B cell (primary cell): ENCODE data around the gene PTPN22. TPM values are rescaled to one million over a fixed set of nuclear protein-coding genes. Genes with fewer than 3 reads are reported as not detected.

Source experiments
- ATAC-seq: fragments of 200-7000 bp; cut with Tn5 transposase; one replicate; pipeline ENCODE4 v1.10.0; 2021; ENCODE audit warnings: low read depth, mild to moderate bottlenecking, moderate number of reproducible peaks, moderate library complexity
- CTCF ChIA-PET: fragments of 350-600 bp; sonication (Branson Sonifier 250); formaldehyde crosslinking; loops from one replicate; lab custom pipeline; 2021; ENCODE audit warnings: antibody characterized with exemption, inconsistent platforms; lab: Charles Lee
- POLR2A ChIA-PET: fragments of 350-600 bp; sonication (Branson Sonifier 250); formaldehyde crosslinking; loops from one replicate; lab custom pipeline; 2021; ENCODE audit warnings: antibody characterized with exemption; lab: Charles Lee
- DNase-seq: peaks from one replicate; pipeline ENCODE4 v3.0.0; 2013
- H2AFZ ChIP-seq: 2 replicates; pipeline ENCODE4 v1.6.1; 2012; ENCODE audit warnings: mild to moderate bottlenecking, low read depth, low read length; ENCODE audit not compliant: insufficient read depth, poor library complexity, severe bottlenecking
- H3K27ac ChIP-seq, 2 donors: 1 replicate in 1 of 2; 2 replicates in 1 of 2; pipeline ENCODE4 v1.5.1; 2012 to 2013; ENCODE audit warnings: low read length in 2 of 2, mild to moderate bottlenecking in 2 of 2, moderate library complexity in 1 of 2
- H3K27me3 ChIP-seq, 4 experiments: fragments of 200-600 bp in 1 of 4; sonication (generic) in 1 of 4; replicated peaks in 1 of 4; 1 replicate in 2 of 4; 2 replicates in 2 of 4; pipeline versions ENCODE4 v1.6.1 to v1.7.0; 2013 to 2016; ENCODE audit warnings: low read length in 3 of 4, mild to moderate bottlenecking in 2 of 4, mixed read lengths in 1 of 4, moderate library complexity in 1 of 4; ENCODE audit not compliant: insufficient read depth in 4 of 4, control insufficient read depth in 3 of 4; ENCODE audit errors: control extremely low read depth in 1 of 4
- H3K36me3 ChIP-seq, 2 experiments: replicated peaks in 1 of 2; 1 replicate in 1 of 2; 2 replicates in 1 of 2; pipeline versions ENCODE4 v1.6.1 to v1.7.1; 2013; ENCODE audit warnings: low read length in 1 of 2; ENCODE audit not compliant: insufficient read depth in 2 of 2, control insufficient read depth in 1 of 2; ENCODE audit errors: control extremely low read depth in 1 of 2, extremely low read depth in 1 of 2
- H3K4me1 ChIP-seq, 2 donors: fragments of 200-600 bp in 1 of 2; sonication (generic) in 1 of 2; 1 replicate in 1 of 2; 2 replicates in 1 of 2; pipeline versions ENCODE4 v1.5.1 to v1.6.1; 2013 to 2017; ENCODE audit warnings: low read length in 2 of 2; ENCODE audit not compliant: control insufficient read depth in 2 of 2, insufficient read depth in 2 of 2
- H3K4me2 ChIP-seq: replicated peaks from 2 replicates; pipeline ENCODE3; 2012; ENCODE audit warnings: mild to moderate bottlenecking, low read depth, low read length; ENCODE audit not compliant: poor library complexity, severe bottlenecking
- H3K4me3 ChIP-seq, 5 experiments: fragments of 200-600 bp in 1 of 5; sonication (generic) in 1 of 5; 1 replicate in 3 of 5; 2 replicates in 2 of 5; pipeline versions ENCODE4 v1.5.1 to v1.7.0; 2011 to 2016; ENCODE audit warnings: low read length in 4 of 5, mild to moderate bottlenecking in 4 of 5, low read depth in 2 of 5, control low read depth in 1 of 5, moderate library complexity in 1 of 5; ENCODE audit not compliant: insufficient read depth in 1 of 5; ENCODE audit errors: control extremely low read depth in 1 of 5, extremely low read depth in 1 of 5
- H3K79me2 ChIP-seq: fragments of 200-600 bp; sonication (generic); one replicate; pipeline ENCODE4 v1.6.0; 2016; ENCODE audit warnings: low read length; ENCODE audit not compliant: control insufficient read depth, insufficient read depth
- H3K9ac ChIP-seq: fragments of 200-600 bp; sonication (generic); 2 replicates; pipeline ENCODE4 v1.6.1; 2017; ENCODE audit warnings: mild to moderate bottlenecking, low read length, moderate library complexity
- H3K9me3 ChIP-seq, 3 donors: one replicate each; pipeline versions ENCODE4 v1.6.1 to v1.7.1; 2013; ENCODE audit warnings: low read length in 2 of 3; ENCODE audit not compliant: control insufficient read depth in 2 of 3, insufficient read depth in 1 of 3; ENCODE audit errors: control extremely low read depth in 1 of 3
- H4K20me1 ChIP-seq: 2 replicates; pipeline ENCODE4 v1.6.0; 2012; ENCODE audit warnings: mild to moderate bottlenecking, low read length; ENCODE audit not compliant: insufficient read depth, control insufficient read depth, poor library complexity, severe bottlenecking
- H3K27ac Mint-ChIP-seq: one replicate; pipeline ENCODE4 v1.8.0; 2021; ENCODE audit warnings: mixed read lengths
- H3K27me3 Mint-ChIP-seq: one replicate; pipeline ENCODE4 v1.8.0; 2021; ENCODE audit warnings: mixed read lengths
- H3K4me1 Mint-ChIP-seq: one replicate; pipeline ENCODE4 v1.8.0; 2021; ENCODE audit warnings: mixed read lengths
- H3K4me3 Mint-ChIP-seq: one replicate; pipeline ENCODE4 v1.8.0; 2021; ENCODE audit warnings: mixed read lengths
- H3K9me3 Mint-ChIP-seq: one replicate; pipeline ENCODE4 v1.8.0; 2022; ENCODE audit warnings: mixed read lengths; ENCODE audit not compliant: insufficient read depth
- EZH2 ChIP-seq: IDR thresholded peaks from 2 replicates; pipeline ENCODE4 v1.6.1; 2012; ENCODE audit warnings: borderline replicate concordance, low read depth, mild to moderate bottlenecking, moderate library complexity, low read length; ENCODE audit not compliant: insufficient read depth, poor library complexity, severe bottlenecking
- WGBS: methylation state at CpG from one replicate; pipeline ENCODE4 v1.1.5; 2013; ENCODE audit warnings: missing lambda C conversion rate; ENCODE audit not compliant: insufficient coverage; 5-methylcytosine and 5-hydroxymethylcytosine counted together
- intact Hi-C: fragments of 100-400 bp; cut with micrococcal nuclease; formaldehyde crosslinking; loops from one replicate; pipeline ENCODE4 v1.10.0; 2022
- polyA plus RNA-seq: library from polyadenylated mRNA; depleted of rRNA; stranded (reverse); fragments of >200 nt; gene quantifications from 2 replicates; pipeline ENCODE4 v1.2.3, GENCODE V29; 2012
- total RNA-seq, 2 donors: library from RNA; stranded (reverse); fragments of 120-200 nt in 1 of 2; gene quantifications; 1 replicate in 1 of 2; 2 replicates in 1 of 2; pipeline versions ENCODE4 v1.2.3 to v1.2.4, GENCODE V29; 2013 to 2022
- TF ChIP-seq, protein P1 (sequence below): fragments of 200-600 bp; IDR thresholded peaks from one replicate; pipeline ENCODE4 v1.8.0; 2022; ENCODE audit warnings: antibody characterized with exemption, mild to moderate bottlenecking

PTPN22 gene
- total and polyA plus RNA-seq, 2 donors (not counting 1 experiment from before 2014, with no cell fraction given): 14.3 to 37.4 TPM

- Histone ChIP-seq H3K9me3 (no peaks in the 10 kb centered on the region), H4K20me1 (no peaks in the 10 kb centered on the region), H3K79me2 (no peaks in the 10 kb centered on the region), H3K27ac (no peak overlapping the region), H2AFZ (no peak overlapping the region), H3K4me2 (no peak overlapping the region), H3K36me3 (peaks cover 12 to 23% of the 10 kb centered on the region in 2 experiments), H3K27me3 (no peaks in the 10 kb centered on the region), H3K4me1 (no peaks in the 10 kb centered on the region), H3K9ac (no peak overlapping the region), H3K4me3 (no peak overlapping the region)
- ATAC-seq (no peak), DNase-seq (no peak)
- ChIA-PET CTCF (interaction anchor here (0.6 to 3.8 kb wide), 20 partner anchors 20 to 448 kb away, joined by 3 to 80 read pairs (median 5); partner anchors contain the start of genes AP4B1, DCLRE1B, HIPK1 and OLFML3), POLR2A (interaction anchor here (1.6 kb wide), 1 partner anchor 70 kb away, joined by 5 read pairs; the partner anchor contains the start of genes AP4B1 and DCLRE1B)
- Mint-ChIP-seq H3K9me3 (no peaks in the 10 kb centered on the region), H3K4me1 (peaks cover 2% of the 10 kb centered on the region), H3K27me3 (no peaks in the 10 kb centered on the region), H3K4me3 (no peak overlapping the region), H3K27ac (no peak overlapping the region)
- WGBS: 100% methylated on average over 1 of the region's 2 CpGs
- no peak for TF ChIP-seq EZH2
- intact Hi-C loops: loop anchor here (1.0 to 5.0 kb wide), 5 partner anchors 22 to 113 kb away; partner anchors contain the start of genes DCLRE1B, HIPK1, PTPN22 and RSBN1
These were observed 36.8 kb downstream of the PTPN22 start for GRCh38 chr1:113834716-113835115.

- no peak overlapping the region for H3K9ac ChIP-seq
- no peaks in the 10 kb centered on the region for H3K27me3 ChIP-seq
- H3K27ac Mint-ChIP-seq: no peak overlapping the region
- no peak overlapping the region for H3K4me2 ChIP-seq
- intact Hi-C loops: no loop called here
- no CpG with 5 or more reads among the region's 3 CpGs for WGBS
- no peaks in the 10 kb centered on the region for H3K4me1 ChIP-seq
- no peak overlapping the region for H3K4me3 ChIP-seq
- H3K9me3 ChIP-seq: no peaks in the 10 kb centered on the region
- H3K27ac ChIP-seq: no peak overlapping the region
- CTCF ChIA-PET: interaction anchor here (1.0 kb wide), 1 partner anchor 101 kb away, joined by 3 read pairs; no protein-coding TSS in a partner anchor
- no peaks in the 10 kb centered on the region for H3K4me1 Mint-ChIP-seq
- no peaks in the 10 kb centered on the region for H3K79me2 ChIP-seq
- H4K20me1 ChIP-seq: no peaks in the 10 kb centered on the region
- no peaks in the 10 kb centered on the region for H3K27me3 Mint-ChIP-seq
- peaks cover 6 to 20% of the 10 kb centered on the region in 2 experiments for H3K36me3 ChIP-seq
- no peaks in the 10 kb centered on the region for H3K9me3 Mint-ChIP-seq
- no peak for DNase-seq
- POLR2A ChIA-PET: no interaction called here
- no peak overlapping the region for H3K4me3 Mint-ChIP-seq
- H2AFZ ChIP-seq: no peak overlapping the region
- TF ChIP-seq, protein P1, sequence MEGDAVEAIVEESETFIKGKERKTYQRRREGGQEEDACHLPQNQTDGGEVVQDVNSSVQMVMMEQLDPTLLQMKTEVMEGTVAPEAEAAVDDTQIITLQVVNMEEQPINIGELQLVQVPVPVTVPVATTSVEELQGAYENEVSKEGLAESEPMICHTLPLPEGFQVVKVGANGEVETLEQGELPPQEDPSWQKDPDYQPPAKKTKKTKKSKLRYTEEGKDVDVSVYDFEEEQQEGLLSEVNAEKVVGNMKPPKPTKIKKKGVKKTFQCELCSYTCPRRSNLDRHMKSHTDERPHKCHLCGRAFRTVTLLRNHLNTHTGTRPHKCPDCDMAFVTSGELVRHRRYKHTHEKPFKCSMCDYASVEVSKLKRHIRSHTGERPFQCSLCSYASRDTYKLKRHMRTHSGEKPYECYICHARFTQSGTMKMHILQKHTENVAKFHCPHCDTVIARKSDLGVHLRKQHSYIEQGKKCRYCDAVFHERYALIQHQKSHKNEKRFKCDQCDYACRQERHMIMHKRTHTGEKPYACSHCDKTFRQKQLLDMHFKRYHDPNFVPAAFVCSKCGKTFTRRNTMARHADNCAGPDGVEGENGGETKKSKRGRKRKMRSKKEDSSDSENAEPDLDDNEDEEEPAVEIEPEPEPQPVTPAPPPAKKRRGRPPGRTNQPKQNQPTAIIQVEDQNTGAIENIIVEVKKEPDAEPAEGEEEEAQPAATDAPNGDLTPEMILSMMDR: no peak
- TF ChIP-seq EZH2: no peak
- ATAC-seq: no peak
These were observed 41.5 kb downstream of the PTPN22 start for GRCh38 chr1:113830039-113830438.
